22Rv1 (cell line): ENCODE data around the gene CARD10.
"Not testable (repeated sequence)": the region's sequence is repeated elsewhere in the genome, so short reads cannot be mapped to it uniquely, and the experiment has no call there.

Source experiments
- ZFX ChIP-seq: fragments of 450-650 bp; IDR thresholded peaks from 2 replicates; pipeline ENCODE4 v1.6.1; 2017; ENCODE audit warnings: antibody characterized with exemption, borderline replicate concordance
- TF ChIP-seq, protein P1 (sequence below): fragments of 450-650 bp; IDR thresholded peaks from 2 replicates; pipeline ENCODE4 v1.5.1; 2017; ENCODE audit warnings: mild to moderate bottlenecking

DNA sequence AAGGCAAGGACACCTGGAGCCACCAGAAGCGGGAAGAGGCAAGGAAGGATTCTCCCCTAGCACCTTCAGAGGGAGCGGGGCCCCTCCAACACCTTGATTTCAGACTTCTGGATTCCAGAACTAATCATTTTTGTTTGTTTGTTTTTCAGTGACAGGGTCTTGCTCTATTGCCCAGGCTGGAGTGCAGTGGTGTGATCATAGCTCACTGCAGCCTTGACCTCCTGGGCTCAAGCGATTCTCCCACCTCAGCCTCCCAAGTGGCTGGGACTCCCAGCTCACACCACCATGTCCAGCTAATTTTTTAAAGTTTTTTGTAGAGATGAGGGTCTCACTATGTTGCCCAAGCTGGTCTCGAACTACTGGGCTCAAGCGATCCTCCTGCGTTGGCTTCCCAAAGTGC lies 20.6 kb upstream of the CARD10 start:
- TF ChIP-seq, protein P1, sequence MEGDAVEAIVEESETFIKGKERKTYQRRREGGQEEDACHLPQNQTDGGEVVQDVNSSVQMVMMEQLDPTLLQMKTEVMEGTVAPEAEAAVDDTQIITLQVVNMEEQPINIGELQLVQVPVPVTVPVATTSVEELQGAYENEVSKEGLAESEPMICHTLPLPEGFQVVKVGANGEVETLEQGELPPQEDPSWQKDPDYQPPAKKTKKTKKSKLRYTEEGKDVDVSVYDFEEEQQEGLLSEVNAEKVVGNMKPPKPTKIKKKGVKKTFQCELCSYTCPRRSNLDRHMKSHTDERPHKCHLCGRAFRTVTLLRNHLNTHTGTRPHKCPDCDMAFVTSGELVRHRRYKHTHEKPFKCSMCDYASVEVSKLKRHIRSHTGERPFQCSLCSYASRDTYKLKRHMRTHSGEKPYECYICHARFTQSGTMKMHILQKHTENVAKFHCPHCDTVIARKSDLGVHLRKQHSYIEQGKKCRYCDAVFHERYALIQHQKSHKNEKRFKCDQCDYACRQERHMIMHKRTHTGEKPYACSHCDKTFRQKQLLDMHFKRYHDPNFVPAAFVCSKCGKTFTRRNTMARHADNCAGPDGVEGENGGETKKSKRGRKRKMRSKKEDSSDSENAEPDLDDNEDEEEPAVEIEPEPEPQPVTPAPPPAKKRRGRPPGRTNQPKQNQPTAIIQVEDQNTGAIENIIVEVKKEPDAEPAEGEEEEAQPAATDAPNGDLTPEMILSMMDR: not testable (repeated sequence)
- not testable (repeated sequence) for TF ChIP-seq ZFX
